Naive thymus-derived CD4-positive, alpha-beta T cell (primary cell): ENCODE data around the gene METTL26. TPM values are rescaled to one million over a fixed set of nuclear protein-coding genes. Genes with fewer than 3 reads are reported as not detected.

Experiments used
- ATAC-seq: fragments of 150-1000 bp; cut with Tn5 transposase; 2 replicates; pipeline ENCODE4 v1.10.0; 2021; ENCODE audit warnings: mild to moderate bottlenecking, moderate library complexity
- CTCF ChIA-PET: fragments of 350-600 bp; sonication (Branson Sonifier 250); formaldehyde crosslinking; loops from one replicate; lab custom pipeline; 2021; ENCODE audit warnings: antibody characterized with exemption; lab: Charles Lee
- POLR2A ChIA-PET: fragments of 350-600 bp; sonication (Branson Sonifier 250); formaldehyde crosslinking; loops from one replicate; lab custom pipeline; 2021; ENCODE audit warnings: antibody characterized with exemption, inconsistent platforms; lab: Charles Lee
- DNase-seq, 9 donors: peaks; one replicate each; pipeline versions ENCODE4 v3.0.0 to v3.0.0-alpha.2; 2020 to 2022; ENCODE audit warnings: mixed read lengths in 1 of 9
- H3K27ac ChIP-seq: one replicate; pipeline ENCODE4 v1.7.0; 2013; ENCODE audit warnings: mild to moderate bottlenecking, low read depth, low read length, moderate library complexity
- H3K27me3 ChIP-seq, 2 donors: one replicate each; pipeline ENCODE4 v1.7.0; 2013; ENCODE audit warnings: low read length in 2 of 2, mild to moderate bottlenecking in 2 of 2, moderate library complexity in 2 of 2; ENCODE audit not compliant: control insufficient read depth in 2 of 2, insufficient read depth in 2 of 2
- H3K36me3 ChIP-seq, 3 experiments: 1 replicate in 2 of 3; 2 replicates in 1 of 3; pipeline ENCODE4 v1.7.0; 2013; ENCODE audit warnings: low read length in 3 of 3, mild to moderate bottlenecking in 3 of 3, moderate library complexity in 1 of 3; ENCODE audit not compliant: insufficient read depth in 3 of 3, control insufficient read depth in 2 of 3
- H3K4me1 ChIP-seq, 2 donors: one replicate each; pipeline ENCODE4 v1.7.0; 2013; ENCODE audit warnings: low read length in 2 of 2, mild to moderate bottlenecking in 2 of 2, moderate library complexity in 1 of 2; ENCODE audit not compliant: control insufficient read depth in 2 of 2, insufficient read depth in 2 of 2
- H3K4me3 ChIP-seq: 2 replicates; pipeline ENCODE4 v1.7.0; 2013; ENCODE audit warnings: mild to moderate bottlenecking, low read length
- H3K9me3 ChIP-seq, 3 experiments: 1 replicate in 2 of 3; 2 replicates in 1 of 3; pipeline ENCODE4 v1.7.0; 2013; ENCODE audit warnings: low read length in 3 of 3; ENCODE audit not compliant: control insufficient read depth in 2 of 3
- H3K27ac Mint-ChIP-seq, 9 donors: one replicate each; pipeline ENCODE4 v1.8.0; 2020 to 2022; ENCODE audit warnings: mixed read lengths in 9 of 9, mild to moderate bottlenecking in 8 of 9, moderate library complexity in 5 of 9, inconsistent platforms in 2 of 9
- H3K27me3 Mint-ChIP-seq, 5 donors: one replicate each; pipeline ENCODE4 v1.8.0; 2021 to 2022; ENCODE audit warnings: mixed read lengths in 5 of 5, mild to moderate bottlenecking in 1 of 5
- H3K36me3 Mint-ChIP-seq, 5 donors: one replicate each; pipeline ENCODE4 v1.8.0; 2020 to 2022; ENCODE audit warnings: mixed read lengths in 5 of 5, mild to moderate bottlenecking in 3 of 5, inconsistent platforms in 1 of 5
- H3K4me1 Mint-ChIP-seq, 7 donors: one replicate each; pipeline ENCODE4 v1.8.0; 2020 to 2022; ENCODE audit warnings: mixed read lengths in 7 of 7, mild to moderate bottlenecking in 3 of 7, inconsistent platforms in 1 of 7
- H3K4me3 Mint-ChIP-seq, 10 donors: one replicate each; pipeline ENCODE4 v1.8.0; 2020 to 2022; ENCODE audit warnings: mild to moderate bottlenecking in 10 of 10, mixed read lengths in 10 of 10, moderate library complexity in 6 of 10, inconsistent platforms in 2 of 10
- H3K9me3 Mint-ChIP-seq, 11 donors: one replicate each; pipeline ENCODE4 v1.8.0; 2020 to 2022; ENCODE audit warnings: mixed read lengths in 11 of 11, mild to moderate bottlenecking in 4 of 11, inconsistent platforms in 1 of 11, moderate library complexity in 1 of 11
- intact Hi-C, 2 donors: fragments of 100-400 bp; cut with micrococcal nuclease; formaldehyde crosslinking; loops; one replicate each; pipeline ENCODE4 v1.15.1; 2023
- polyA plus RNA-seq, 2 donors: library from polyadenylated mRNA; unstranded; fragments of 300-500 nt; fragmentation: Illumina TruSeq; gene quantifications; one replicate each; pipeline ENCODE4 v1.2.3, GENCODE V29; 2021
- total RNA-seq, 6 experiments: library from RNA in 5 of 6; stranded (reverse) in 5 of 6; gene quantifications; 1 replicate in 5 of 6; 2 replicates in 1 of 6; pipeline ENCODE4 v1.2.3 and lab custom pipeline; 2021 to 2026

Gene METTL26
- total and polyA plus RNA-seq, 7 experiments from 2014 or later = 41.7 to 97.5 (median 70.7) TPM

- intact Hi-C loops = loop anchor here (1.0 to 5.0 kb wide), 6 partner anchors 23 to 403 kb away; partner anchors contain the start of genes CHTF18 (in 1 of the 2), DECR2 (in 1 of the 2), FAM234A (in 1 of the 2) and NHLRC4 (in 1 of the 2)
- Mint-ChIP-seq H3K36me3 (no peaks in the 10 kb centered on the region), H3K27ac (peak overlapping the region; percentile 97 to 99 (median 99)), H3K9me3 (peaks cover 0 to 7% (median 0%) of the 10 kb centered on the region in 11 donors), H3K4me3 (peak overlapping the region; percentile 92 to 99 (median 98)), H3K27me3 (peaks cover 0 to 6% (median 0%) of the 10 kb centered on the region in 5 donors), H3K4me1 (peaks cover 0 to 13% (median 10%) of the 10 kb centered on the region in 7 donors)
- POLR2A ChIA-PET = interaction anchor here (1.2 to 4.5 kb wide), 9 partner anchors 11 to 1146 kb away, joined by 3 to 30 read pairs (median 5); partner anchors contain the start of genes NUBP2, RAB40C, RHOT2 and STUB1
- peak; percentile 84 for ATAC-seq
- DNase-seq = peak in 2 of 9 donors; percentile 86 to 89
- Histone ChIP-seq H3K27ac (peak overlapping the region; percentile 76), H3K4me3 (peak overlapping the region; percentile 99), H3K36me3 (peaks cover 0 to 16% (median 0%) of the 10 kb centered on the region in 3 experiments), H3K27me3 (no peaks in the 10 kb centered on the region), H3K4me1 (peaks cover 5 to 14% of the 10 kb centered on the region in 2 donors), H3K9me3 (no peaks in the 10 kb centered on the region)
- CTCF ChIA-PET = interaction anchor here (0.6 to 1.1 kb wide), 2 partner anchors 30 to 799 kb away, joined by 3 read pairs; partner anchors contain the start of gene RHOT2
Measured at GRCh38 chr16:637081-638018, 1.2 kb upstream of the METTL26 start.

GRCh38 chr16:635573-636205 lies 416 bp downstream of the METTL26 start:
- H3K36me3 Mint-ChIP-seq = no peaks in the 10 kb centered on the region
- intact Hi-C loops = loop anchor here (1.0 to 5.0 kb wide), 16 partner anchors 14 to 674 kb away; partner anchors contain the start of genes CAPN15 (in 2 of the 2), DECR2 (in 2 of the 2), JMJD8 (in 2 of the 2) and RHOT2 (in 2 of the 2)
- H3K9me3 Mint-ChIP-seq = peaks cover 0 to 7% (median 0%) of the 10 kb centered on the region in 11 donors
- DNase-seq (no peak), ATAC-seq (no peak)
- peak overlapping the region; percentile 21 to 99 (median 96) for H3K4me3 Mint-ChIP-seq
- H3K36me3 ChIP-seq = peaks cover 0 to 16% (median 0%) of the 10 kb centered on the region in 3 experiments
- CTCF ChIA-PET = interaction anchor here (0.7 kb wide), 1 partner anchor 19 kb away, joined by 3 read pairs; no protein-coding TSS in a partner anchor
- peak overlapping the region; percentile 99 for H3K4me3 ChIP-seq
- no peaks in the 10 kb centered on the region for H3K9me3 ChIP-seq
- H3K4me1 ChIP-seq = peaks cover 5 to 14% of the 10 kb centered on the region in 2 donors
- no peaks in the 10 kb centered on the region for H3K27me3 ChIP-seq
- H3K27ac ChIP-seq = peak overlapping the region; percentile 70
- peaks cover 0 to 11% (median 10%) of the 10 kb centered on the region in 7 donors for H3K4me1 Mint-ChIP-seq
- peaks cover 0 to 6% (median 0%) of the 10 kb centered on the region in 5 donors for H3K27me3 Mint-ChIP-seq
- POLR2A ChIA-PET = interaction anchor here (0.6 to 4.5 kb wide), 14 partner anchors 13 to 1147 kb away, joined by 3 to 30 read pairs (median 5); partner anchors contain the start of genes CAPN15, NHLRC4, NUBP2 and PIGQ
- peak overlapping the region in 6 of 9 donors; percentile 29 to 99 (median 98) for H3K27ac Mint-ChIP-seq

- Mint-ChIP-seq H3K27me3 (peaks cover 0 to 6% (median 0%) of the 10 kb centered on the region in 5 donors), H3K36me3 (no peaks in the 10 kb centered on the region), H3K9me3 (peaks cover 0 to 7% (median 0%) of the 10 kb centered on the region in 11 donors), H3K27ac (peak overlapping the region in 2 of 9 donors; percentile 17 to 76), H3K4me1 (peaks cover 0 to 10% (median 9%) of the 10 kb centered on the region in 7 donors), H3K4me3 (peak overlapping the region; percentile 27 to 92 (median 60))
- Histone ChIP-seq H3K27me3 (no peaks in the 10 kb centered on the region), H3K36me3 (peaks cover 0 to 16% (median 0%) of the 10 kb centered on the region in 3 experiments), H3K4me1 (peaks cover 5 to 14% of the 10 kb centered on the region in 2 donors), H3K27ac (peak overlapping the region; percentile 70), H3K9me3 (no peaks in the 10 kb centered on the region), H3K4me3 (no peak overlapping the region)
- ChIA-PET POLR2A (interaction anchor here (1.7 kb wide), 1 partner anchor 46 kb away, joined by 5 read pairs; no protein-coding TSS in a partner anchor), CTCF (no interaction called here)
- intact Hi-C loops = loop anchor here in 1 of 2 donors (5.0 kb wide), 1 partner anchor 68 kb away; the partner anchor contains the start of genes NHLRC4 and PIGQ
- no peak for ATAC-seq
- DNase-seq = no peak
Measured at GRCh38 chr16:634996-635395, 1.1 kb downstream of the METTL26 start.

GRCh38 chr16:634051-634670 lies 1.9 kb downstream of the METTL26 start:
- Mint-ChIP-seq H3K36me3 (no peaks in the 10 kb centered on the region), H3K4me1 (peaks cover 0 to 10% (median 9%) of the 10 kb centered on the region in 7 donors), H3K4me3 (peak overlapping the region in 7 of 10 donors; percentile 31 to 92 (median 59)), H3K27me3 (peaks cover 0 to 6% (median 0%) of the 10 kb centered on the region in 5 donors), H3K9me3 (peaks cover 0 to 7% (median 0%) of the 10 kb centered on the region in 11 donors), H3K27ac (peak overlapping the region in 1 of 9 donors; percentile 62)
- peaks cover 5 to 14% of the 10 kb centered on the region in 2 donors for H3K4me1 ChIP-seq
- no peaks in the 10 kb centered on the region for H3K27me3 ChIP-seq
- no peaks in the 10 kb centered on the region for H3K9me3 ChIP-seq
- ChIA-PET CTCF (no interaction called here), POLR2A (no interaction called here)
- intact Hi-C loops = no loop called here
- H3K36me3 ChIP-seq = peaks cover 0 to 19% (median 0%) of the 10 kb centered on the region in 3 experiments
- DNase-seq = no peak
- H3K27ac ChIP-seq = no peak overlapping the region
- no peak for ATAC-seq
- H3K4me3 ChIP-seq = no peak overlapping the region

- Histone ChIP-seq H3K27ac (no peak overlapping the region), H3K36me3 (peaks cover 0 to 26% (median 0%) of the 10 kb centered on the region in 3 experiments), H3K4me3 (no peak overlapping the region), H3K27me3 (no peaks in the 10 kb centered on the region), H3K4me1 (peaks cover 5 to 14% of the 10 kb centered on the region in 2 donors), H3K9me3 (no peaks in the 10 kb centered on the region)
- Mint-ChIP-seq H3K36me3 (no peaks in the 10 kb centered on the region), H3K4me3 (no peak overlapping the region), H3K27ac (no peak overlapping the region), H3K4me1 (peaks cover 0 to 10% (median 8%) of the 10 kb centered on the region in 7 donors), H3K27me3 (peaks cover 0 to 6% (median 0%) of the 10 kb centered on the region in 5 donors), H3K9me3 (peaks cover 0 to 7% (median 0%) of the 10 kb centered on the region in 11 donors)
- POLR2A ChIA-PET = no interaction called here
- CTCF ChIA-PET = no interaction called here
- intact Hi-C loops = no loop called here
- ATAC-seq (no peak), DNase-seq (no peak)
Measured at GRCh38 chr16:633336-634050, 2.6 kb downstream of the METTL26 start.
